Spleen (tissue), 11 donors: ENCODE measurements around the gene MACROH2A1. TPM values are rescaled to one million over a fixed set of nuclear protein-coding genes. Genes with fewer than 3 reads are reported as not detected.
A peak's percentile ranks its signal among the peaks of the same experiment; 100 is the strongest.

ENCODE experiments used
- DNase-seq: peaks from one replicate; pipeline ENCODE4 v3.0.0-alpha.2; 2020
- H3K27ac ChIP-seq, 8 donors: fragments of 200-600 bp; sonication (generic) in 7 of 8; 1 replicate in 4 of 8; 2 replicates in 4 of 8; pipeline versions ENCODE4 v1.5.0 to v1.8.0; 2016 to 2021; ENCODE audit warnings: inconsistent platforms in 4 of 8, mild to moderate bottlenecking in 4 of 8, moderate library complexity in 1 of 8
- H3K27me3 ChIP-seq, 7 donors: fragments of 200-600 bp; sonication (generic) in 6 of 7; replicated peaks in 1 of 7; 1 replicate in 4 of 7; 2 replicates in 3 of 7; pipeline versions ENCODE4 v1.5.0 to v1.8.0; 2016 to 2021; ENCODE audit warnings: inconsistent platforms in 3 of 7, mild to moderate bottlenecking in 1 of 7
- H3K36me3 ChIP-seq, 6 donors: fragments of 200-600 bp; sonication (generic) in 5 of 6; 1 replicate in 4 of 6; 2 replicates in 2 of 6; pipeline versions ENCODE4 v1.5.0 to v1.8.0; 2016 to 2021; ENCODE audit warnings: inconsistent platforms in 2 of 6
- H3K4me1 ChIP-seq, 6 donors: fragments of 200-600 bp; sonication (generic) in 5 of 6; 1 replicate in 3 of 6; 2 replicates in 3 of 6; pipeline versions ENCODE4 v1.5.0 to v1.8.0; 2016 to 2021; ENCODE audit warnings: inconsistent platforms in 3 of 6
- H3K4me3 ChIP-seq, 8 donors: fragments of 200-600 bp; sonication (generic) in 7 of 8; 1 replicate in 4 of 8; 2 replicates in 4 of 8; pipeline versions ENCODE4 v1.5.0 to v1.8.0; 2016 to 2021; ENCODE audit warnings: inconsistent platforms in 4 of 8, mild to moderate bottlenecking in 4 of 8, moderate library complexity in 2 of 8
- H3K9me3 ChIP-seq, 8 donors: fragments of 200-600 bp; sonication (generic) in 7 of 8; 1 replicate in 4 of 8; 2 replicates in 4 of 8; pipeline versions ENCODE4 v1.5.0 to v1.8.0; 2016 to 2021; ENCODE audit warnings: inconsistent platforms in 4 of 8
- POLR2A ChIP-seq, 3 donors: fragments of 450-650 bp; IDR thresholded peaks; one replicate each; pipeline ENCODE4 v1.5.1; 2017; ENCODE audit warnings: antibody characterized with exemption in 3 of 3, mild to moderate bottlenecking in 1 of 3
- POLR2AphosphoS5 ChIP-seq, 3 donors: sonication (generic); formaldehyde crosslinking; IDR thresholded peaks; one replicate each; pipeline ENCODE4 v1.5.1; 2017; ENCODE audit warnings: antibody characterized with exemption in 3 of 3
- WGBS, 5 donors: extraction: QIAGEN DNeasy Blood & Tissue Kit in 3 of 5; methylation state at CpG; one replicate each; pipeline versions ENCODE4 v1.1.5 to v1.1.7; 2013 to 2018; 5-methylcytosine and 5-hydroxymethylcytosine counted together
- intact Hi-C: fragments of 100-400 bp; cut with DNase I; formaldehyde crosslinking; loops from one replicate; pipeline ENCODE4 v1.15.0; 2023; ENCODE audit warnings: low total_unique reads
- polyA plus RNA-seq, 3 donors: library from polyadenylated mRNA; stranded (reverse); fragments of 200-250 nt; gene quantifications; one replicate each; pipeline ENCODE4 v1.2.1, GENCODE V29; 2013
- total RNA-seq, 7 donors: library from RNA; depleted of rRNA in 3 of 7; stranded (reverse); fragments of >200 nt in 3 of 7; fragmentation: NEBNext Ultra II Directional in 4 of 7; extraction: Animal tissue kit (Norgen Biotek cat#: 25700) in 4 of 7; gene quantifications; one replicate each; pipeline versions ENCODE4 v1.1.0 to v1.2.1, GENCODE V29; 2016 to 2021
- TF ChIP-seq, protein P1 (sequence below), 11 experiments: fragments of 200-600 bp in 7 of 11; fragments of 450-650 bp in 4 of 11; sonication (generic) in 4 of 11; IDR thresholded peaks in 8 of 11; conservative IDR thresholded peaks in 3 of 11; 1 replicate in 7 of 11; 2 replicates in 4 of 11; pipeline versions ENCODE4 v1.4.0 to v1.8.0; 2016 to 2021; ENCODE audit warnings: antibody characterized with exemption in 11 of 11, inconsistent platforms in 4 of 11, mild to moderate bottlenecking in 1 of 11
- donor health status: healthy with polysubstance abuse.
- donor health status: DM: no; HTN: no; CAD: no; lungs with moderate emphysema.
- donor health status: DM: no; HTN: no; CAD: no.
- donor health status: Bipolar disorder and iron deficiency.
- donor health status: healthy.
- donor health status: DM: no; HTN: no; CAD: no.
- donor health status: DM: yes; HTN: yes; CAD: no.

The MACROH2A1 gene
- total and polyA plus RNA-seq, 10 donors: 88.1 to 288 (median 175) TPM

DNA sequence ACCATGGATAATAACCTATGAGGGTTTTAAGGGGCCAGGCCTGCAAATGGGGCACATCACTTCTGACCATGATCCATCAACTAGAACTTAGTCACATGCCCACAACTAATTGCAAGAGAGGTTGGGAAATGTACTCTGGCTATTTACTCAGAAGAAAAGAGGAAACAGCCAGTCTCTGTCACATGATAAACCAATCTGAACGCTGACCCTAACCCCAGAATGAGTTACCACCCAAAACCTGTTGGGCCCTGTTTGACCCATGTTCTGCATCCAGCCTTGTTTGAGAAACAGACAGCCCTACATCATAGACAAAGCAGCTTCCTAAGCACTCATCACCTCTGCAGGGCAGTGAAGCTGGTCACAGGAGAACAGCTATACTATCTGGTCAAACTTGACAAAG is 5.8 kb downstream of the MACROH2A1 start:
- Histone ChIP-seq H3K9me3 (no peaks in the 10 kb centered on the region), H3K4me3 (peak overlapping the region in 1 of 8 donors; percentile 43), H3K27ac (peak overlapping the region; percentile 28 to 95 (median 76)), H3K27me3 (no peaks in the 10 kb centered on the region), H3K4me1 (peaks cover 40 to 100% (median 94%) of the 10 kb centered on the region in 6 donors), H3K36me3 (peaks cover 0 to 53% (median 11%) of the 10 kb centered on the region in 6 donors)
- no peak for DNase-seq
- intact Hi-C loops: no loop called here
- WGBS, 5 donors: 27 to 50% (median 42%) methylated on average over 1 of the region's 1 CpG
- TF ChIP-seq POLR2A (IDR thresholded peaks at IDR 0.05) (peak in 1 of 3 donors; percentile 22), POLR2AphosphoS5 (IDR thresholded peaks at IDR 0.05) (peak in 1 of 3 donors; percentile 74)
- TF ChIP-seq, protein P1, sequence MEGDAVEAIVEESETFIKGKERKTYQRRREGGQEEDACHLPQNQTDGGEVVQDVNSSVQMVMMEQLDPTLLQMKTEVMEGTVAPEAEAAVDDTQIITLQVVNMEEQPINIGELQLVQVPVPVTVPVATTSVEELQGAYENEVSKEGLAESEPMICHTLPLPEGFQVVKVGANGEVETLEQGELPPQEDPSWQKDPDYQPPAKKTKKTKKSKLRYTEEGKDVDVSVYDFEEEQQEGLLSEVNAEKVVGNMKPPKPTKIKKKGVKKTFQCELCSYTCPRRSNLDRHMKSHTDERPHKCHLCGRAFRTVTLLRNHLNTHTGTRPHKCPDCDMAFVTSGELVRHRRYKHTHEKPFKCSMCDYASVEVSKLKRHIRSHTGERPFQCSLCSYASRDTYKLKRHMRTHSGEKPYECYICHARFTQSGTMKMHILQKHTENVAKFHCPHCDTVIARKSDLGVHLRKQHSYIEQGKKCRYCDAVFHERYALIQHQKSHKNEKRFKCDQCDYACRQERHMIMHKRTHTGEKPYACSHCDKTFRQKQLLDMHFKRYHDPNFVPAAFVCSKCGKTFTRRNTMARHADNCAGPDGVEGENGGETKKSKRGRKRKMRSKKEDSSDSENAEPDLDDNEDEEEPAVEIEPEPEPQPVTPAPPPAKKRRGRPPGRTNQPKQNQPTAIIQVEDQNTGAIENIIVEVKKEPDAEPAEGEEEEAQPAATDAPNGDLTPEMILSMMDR (IDR thresholded peaks at IDR 0.05 in 8 of 11, conservative IDR thresholded peaks at IDR 0.05 in 3 of 11): peak in 1 of 11 experiments; percentile 13

DNA sequence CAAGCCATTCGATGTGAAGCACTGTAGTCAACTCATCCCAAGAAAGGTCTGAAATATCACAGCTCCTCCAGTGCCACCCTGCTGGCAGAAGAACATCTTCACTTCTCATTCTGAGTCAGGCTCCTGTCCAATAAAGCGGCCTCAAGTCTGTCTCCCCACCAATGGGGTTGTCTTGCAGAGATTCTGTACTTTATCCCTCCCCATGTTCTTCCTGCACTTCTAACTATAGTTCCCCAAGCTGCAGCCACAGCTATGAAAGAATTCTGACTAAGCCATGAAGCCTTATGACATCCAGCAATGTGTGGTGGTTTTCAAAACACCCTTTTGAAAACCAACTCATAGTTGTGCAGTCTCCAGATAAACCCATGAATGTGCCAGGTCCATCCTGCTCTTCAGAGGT is 6.8 kb downstream of the MACROH2A1 start:
- H3K4me1 ChIP-seq: peaks cover 37 to 100% (median 95%) of the 10 kb centered on the region in 6 donors
- H3K27ac ChIP-seq: peak overlapping the region; percentile 28 to 95 (median 76)
- TF ChIP-seq, protein P1 (IDR thresholded peaks at IDR 0.05 in 8 of 11, conservative IDR thresholded peaks at IDR 0.05 in 3 of 11): peak in 3 of 11 experiments; percentile 24 to 37 (median 26)
- TF ChIP-seq POLR2A (IDR thresholded peaks at IDR 0.05): no peak
- no peaks in the 10 kb centered on the region for H3K9me3 ChIP-seq
- peak overlapping the region in 1 of 8 donors; percentile 43 for H3K4me3 ChIP-seq
- H3K27me3 ChIP-seq: no peaks in the 10 kb centered on the region
- intact Hi-C loops: no loop called here
- peaks cover 0 to 62% (median 17%) of the 10 kb centered on the region in 6 donors for H3K36me3 ChIP-seq
- 51 to 87% (median 62%) methylated on average over 2 of the region's 2 CpGs for WGBS, 5 donors
- DNase-seq: no peak

DNA sequence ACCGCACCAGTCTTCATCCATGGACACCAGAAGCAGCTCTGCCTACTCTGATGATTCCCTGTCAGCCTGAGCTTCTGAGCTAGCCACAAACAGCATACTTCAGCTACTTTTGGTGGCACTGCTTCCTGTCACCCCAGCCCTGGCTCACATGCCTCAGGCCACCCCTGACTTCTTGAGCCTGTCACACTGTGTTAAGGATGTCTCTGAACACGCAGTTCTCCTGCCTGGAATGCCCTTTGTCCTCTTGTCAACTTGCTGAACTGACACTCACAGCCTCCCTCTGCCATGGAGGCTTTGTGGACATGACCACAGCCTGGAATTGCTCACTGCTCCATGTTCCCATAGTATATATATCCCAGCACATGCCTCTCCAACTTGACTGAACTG is 7.2 kb downstream of the MACROH2A1 start:
- 57 to 69% (median 60%) methylated on average over 2 of the region's 2 CpGs for WGBS, 5 donors
- H3K36me3 ChIP-seq: peaks cover 0 to 65% (median 17%) of the 10 kb centered on the region in 6 donors
- peaks cover 39 to 100% (median 95%) of the 10 kb centered on the region in 6 donors for H3K4me1 ChIP-seq
- intact Hi-C loops: no loop called here
- H3K4me3 ChIP-seq: peak overlapping the region in 1 of 8 donors; percentile 43
- TF ChIP-seq POLR2AphosphoS5 (IDR thresholded peaks at IDR 0.05): peak in 2 of 3 donors; percentile 71 to 77
- TF ChIP-seq, protein P1 (IDR thresholded peaks at IDR 0.05 in 8 of 11, conservative IDR thresholded peaks at IDR 0.05 in 3 of 11): no peak
- no peak for DNase-seq
- H3K27ac ChIP-seq: peak overlapping the region in 7 of 8 donors; percentile 46 to 95 (median 76)
- no peaks in the 10 kb centered on the region for H3K9me3 ChIP-seq
- no peaks in the 10 kb centered on the region for H3K27me3 ChIP-seq

DNA sequence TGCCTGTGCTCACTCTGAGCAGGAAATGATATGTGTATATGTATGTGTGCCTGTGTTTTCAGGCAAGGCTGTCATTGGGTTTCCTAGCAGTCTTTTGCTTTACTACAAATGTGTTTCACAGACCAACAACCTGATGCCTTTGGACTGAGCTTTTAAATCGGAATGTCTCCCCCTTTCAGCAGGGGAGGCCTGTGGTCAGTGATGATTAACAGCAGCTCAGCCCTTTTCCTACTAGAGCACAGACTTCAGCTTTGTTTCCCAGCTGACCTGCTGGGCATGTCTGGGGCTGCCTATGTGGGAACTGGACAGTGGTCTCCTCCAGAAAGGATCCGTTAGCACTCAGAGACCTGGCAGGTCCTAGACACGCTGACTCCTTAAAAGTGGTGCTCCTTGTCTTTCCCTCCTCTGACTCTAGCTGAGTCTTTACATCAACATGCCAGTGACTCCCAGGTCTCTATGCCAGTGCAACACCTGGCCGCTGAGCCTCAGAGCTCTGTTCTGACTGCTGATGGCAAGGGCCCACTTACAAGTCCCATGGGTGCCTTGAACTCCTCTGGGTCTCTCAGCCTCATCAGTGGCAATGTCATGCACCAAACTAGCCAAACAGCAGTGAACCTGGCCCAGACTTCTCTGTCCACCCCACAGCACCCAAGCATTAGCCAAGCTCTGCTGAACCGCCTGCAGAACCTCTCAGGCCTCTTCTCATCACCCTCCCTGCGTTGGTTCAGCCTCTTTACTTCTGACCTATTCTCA is 7.7 kb downstream of the MACROH2A1 start:
- 80 to 91% (median 82%) methylated on average over 5 to 6 of the region's 6 CpGs for WGBS, 5 donors
- Histone ChIP-seq H3K27ac (peak overlapping the region; percentile 15 to 95 (median 76)), H3K27me3 (no peaks in the 10 kb centered on the region), H3K4me1 (peaks cover 43 to 100% (median 95%) of the 10 kb centered on the region in 6 donors), H3K36me3 (peaks cover 0 to 71% (median 17%) of the 10 kb centered on the region in 6 donors), H3K9me3 (no peaks in the 10 kb centered on the region), H3K4me3 (peak overlapping the region in 1 of 8 donors; percentile 43)
- intact Hi-C loops: no loop called here
- TF ChIP-seq POLR2AphosphoS5 (IDR thresholded peaks at IDR 0.05) (no peak), POLR2A (IDR thresholded peaks at IDR 0.05) (no peak)
- TF ChIP-seq, protein P1 (IDR thresholded peaks at IDR 0.05 in 8 of 11, conservative IDR thresholded peaks at IDR 0.05 in 3 of 11): no peak
- no peak for DNase-seq
